ENCODE data around the gene FOXRED1.

- no peak for TF ChIP-seq GATA2 (IDR thresholded peaks at IDR 0.05; ENCODE audit: low read depth, low read length)
- no peak for TF ChIP-seq GATA3 (IDR thresholded peaks at IDR 0.05; ENCODE audit: low read depth, low read length)
These were observed 15.9 kb downstream of the FOXRED1 start for GRCh38 chr11:126284829-126285228.

Data from SH-SY5Y (cell line).